Activated naive CD8-positive, alpha-beta T cell treated with anti-CD3 and anti-CD28 coated beads, Interleukin-2, amount 50 U/mL, for 24 hours (primary cell): ENCODE data around the gene TPH2.

ENCODE experiments used
- ATAC-seq: fragments of 150-1000 bp; cut with Tn5 transposase; one replicate; pipeline ENCODE4 v1.10.0; 2021
- DNase-seq: peaks from one replicate; pipeline ENCODE4 v3.0.0; 2021
- H3K27ac Mint-ChIP-seq: one replicate; pipeline ENCODE4 v1.8.0; 2021; ENCODE audit warnings: mild to moderate bottlenecking, mixed read lengths
- H3K27me3 Mint-ChIP-seq: one replicate; pipeline ENCODE4 v1.8.0; 2021; ENCODE audit warnings: mixed read lengths
- H3K36me3 Mint-ChIP-seq: one replicate; pipeline ENCODE4 v1.8.0; 2021; ENCODE audit warnings: low read depth, mixed read lengths
- H3K4me1 Mint-ChIP-seq: one replicate; pipeline ENCODE4 v1.8.0; 2021; ENCODE audit warnings: mixed read lengths
- H3K4me3 Mint-ChIP-seq: one replicate; pipeline ENCODE4 v1.8.0; 2021; ENCODE audit warnings: mild to moderate bottlenecking, moderate library complexity, mixed read lengths
- H3K9me3 Mint-ChIP-seq: one replicate; pipeline ENCODE4 v1.8.0; 2021; ENCODE audit warnings: mixed read lengths

Gene TPH2

GRCh38 chr12:72076558-72076915, 137.9 kb downstream of the TPH2 start:
- Mint-ChIP-seq H3K4me1 (no peaks in the 10 kb centered on the region), H3K9me3 (peaks cover 3% of the 10 kb centered on the region), H3K27me3 (no peaks in the 10 kb centered on the region), H3K36me3 (no peaks in the 10 kb centered on the region), H3K4me3 (no peak overlapping the region), H3K27ac (no peak overlapping the region)
- ATAC-seq (no peak), DNase-seq (no peak)

GRCh38 chr12:72077111-72077820, 138.6 kb downstream of the TPH2 start:
- H3K27ac Mint-ChIP-seq: no peak overlapping the region
- ATAC-seq: no peak
- H3K36me3 Mint-ChIP-seq: no peaks in the 10 kb centered on the region

GRCh38 chr12:72081777-72082176, 143.1 kb downstream of the TPH2 start:
- no peak overlapping the region for H3K4me3 Mint-ChIP-seq
- DNase-seq (no peak), ATAC-seq (no peak)
- no peaks in the 10 kb centered on the region for H3K4me1 Mint-ChIP-seq
- H3K27me3 Mint-ChIP-seq: no peaks in the 10 kb centered on the region
- H3K9me3 Mint-ChIP-seq: no peaks in the 10 kb centered on the region
- H3K36me3 Mint-ChIP-seq: no peaks in the 10 kb centered on the region
- H3K27ac Mint-ChIP-seq: no peak overlapping the region

More at GRCh38 chr12:72077111-72077820, 138.6 kb downstream of the TPH2 start:
- Mint-ChIP-seq H3K4me3 (no peak overlapping the region), H3K9me3 (no peaks in the 10 kb centered on the region), H3K27me3 (no peaks in the 10 kb centered on the region), H3K4me1 (no peaks in the 10 kb centered on the region)
- DNase-seq: no peak
